ENCODE data around the gene S100A9. TPM values are rescaled to one million over a fixed set of nuclear protein-coding genes. Genes with fewer than 3 reads are reported as not detected.

Gene S100A9
- total and polyA plus RNA-seq, 2 experiments from 2014 or later = 3.2 to 6.4 TPM

DNA sequence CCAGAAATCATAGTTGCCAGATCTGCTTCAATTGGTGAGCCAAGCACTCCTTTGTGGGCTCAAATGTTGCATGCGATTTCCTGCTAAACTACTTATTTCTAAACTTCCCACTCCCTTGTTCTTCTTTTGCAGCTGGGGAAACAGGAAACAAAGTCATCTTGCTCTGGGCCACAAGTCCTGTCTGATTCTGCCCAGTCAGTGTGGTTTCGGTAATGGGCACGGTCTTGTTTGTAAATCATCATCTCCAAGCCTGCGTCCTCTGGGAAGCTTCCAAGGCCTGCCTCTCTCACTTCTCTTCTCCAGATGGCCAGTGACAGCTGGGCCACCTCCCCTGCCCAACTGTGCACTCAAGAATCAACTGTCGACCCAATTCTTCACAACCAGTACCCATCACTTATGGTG, 28.8 kb downstream of the S100A9 start:
- H3K4me2 ChIP-seq = no peak overlapping the region
- no peak overlapping the region for H2AFZ ChIP-seq
- H3K9me2 ChIP-seq (replicated peaks; ENCODE audit: insufficient read depth) = no peaks in the 10 kb centered on the region
- H3K36me3 ChIP-seq (replicated peaks; ENCODE audit: insufficient read depth, low read depth) = no peaks in the 10 kb centered on the region
- H4K20me1 ChIP-seq (ENCODE audit: insufficient read depth, poor library complexity, severe bottlenecking) = no peaks in the 10 kb centered on the region
- H3K27me3 ChIP-seq = no peaks in the 10 kb centered on the region
- DNase-seq (ENCODE audit: low spot score) = no peak
- no peak overlapping the region for H3K27ac ChIP-seq
- no peaks in the 10 kb centered on the region for H3K4me1 ChIP-seq (ENCODE audit: insufficient read depth)
- H3K4me3 ChIP-seq = no peak overlapping the region
- 79% methylated on average over 5 of the region's 5 CpGs for WGBS (ENCODE audit: low lambda C conversion rate, missing lambda C conversion rate)
- no peaks in the 10 kb centered on the region for H3K79me2 ChIP-seq
- TF ChIP-seq EZH2 (IDR thresholded peaks at IDR 0.05; ENCODE audit: borderline replicate concordance) = no peak
- no peak for TF ChIP-seq EZH2phosphoT487 (IDR thresholded peaks at IDR 0.05; ENCODE audit: low read depth, severe bottlenecking, unreplicated experiment)
- TF ChIP-seq, protein P1, sequence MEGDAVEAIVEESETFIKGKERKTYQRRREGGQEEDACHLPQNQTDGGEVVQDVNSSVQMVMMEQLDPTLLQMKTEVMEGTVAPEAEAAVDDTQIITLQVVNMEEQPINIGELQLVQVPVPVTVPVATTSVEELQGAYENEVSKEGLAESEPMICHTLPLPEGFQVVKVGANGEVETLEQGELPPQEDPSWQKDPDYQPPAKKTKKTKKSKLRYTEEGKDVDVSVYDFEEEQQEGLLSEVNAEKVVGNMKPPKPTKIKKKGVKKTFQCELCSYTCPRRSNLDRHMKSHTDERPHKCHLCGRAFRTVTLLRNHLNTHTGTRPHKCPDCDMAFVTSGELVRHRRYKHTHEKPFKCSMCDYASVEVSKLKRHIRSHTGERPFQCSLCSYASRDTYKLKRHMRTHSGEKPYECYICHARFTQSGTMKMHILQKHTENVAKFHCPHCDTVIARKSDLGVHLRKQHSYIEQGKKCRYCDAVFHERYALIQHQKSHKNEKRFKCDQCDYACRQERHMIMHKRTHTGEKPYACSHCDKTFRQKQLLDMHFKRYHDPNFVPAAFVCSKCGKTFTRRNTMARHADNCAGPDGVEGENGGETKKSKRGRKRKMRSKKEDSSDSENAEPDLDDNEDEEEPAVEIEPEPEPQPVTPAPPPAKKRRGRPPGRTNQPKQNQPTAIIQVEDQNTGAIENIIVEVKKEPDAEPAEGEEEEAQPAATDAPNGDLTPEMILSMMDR (IDR thresholded peaks at IDR 0.05; ENCODE audit: poor library complexity) = no peak
- H3K9me3 ChIP-seq (ENCODE audit: low read depth) = peaks cover 7% of the 10 kb centered on the region

DNA sequence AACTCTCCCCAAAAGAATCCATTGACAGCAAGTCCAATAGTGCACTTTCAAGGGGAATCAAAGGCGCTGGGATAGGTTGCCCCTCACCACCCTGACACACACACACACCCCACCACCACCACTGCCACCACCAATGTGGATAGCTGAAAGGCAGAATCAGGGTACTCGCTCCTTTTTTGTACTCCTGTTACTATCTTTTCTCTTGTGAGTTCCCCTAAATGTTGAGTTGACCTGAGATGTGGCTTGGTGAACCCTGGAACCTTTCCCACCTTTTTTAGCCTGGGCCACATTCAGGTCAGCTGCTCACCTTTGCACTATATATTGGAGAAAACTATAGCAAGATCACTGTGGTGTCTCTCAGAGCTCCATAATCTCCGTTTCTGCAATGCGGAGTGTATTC, 29.3 kb downstream of the S100A9 start:
- H3K9me2 ChIP-seq (replicated peaks; ENCODE audit: insufficient read depth) = no peaks in the 10 kb centered on the region
- no peaks in the 10 kb centered on the region for H3K79me2 ChIP-seq
- H3K36me3 ChIP-seq (replicated peaks; ENCODE audit: insufficient read depth, low read depth) = no peaks in the 10 kb centered on the region
- DNase-seq (ENCODE audit: low spot score) = no peak
- TF ChIP-seq, protein P1 (IDR thresholded peaks at IDR 0.05; ENCODE audit: poor library complexity) = no peak
- no peak overlapping the region for H3K27ac ChIP-seq
- H3K4me3 ChIP-seq = no peak overlapping the region
- H2AFZ ChIP-seq = no peak overlapping the region
- H4K20me1 ChIP-seq (ENCODE audit: insufficient read depth, poor library complexity, severe bottlenecking) = no peaks in the 10 kb centered on the region
- no peak overlapping the region for H3K4me2 ChIP-seq
- WGBS (ENCODE audit: low lambda C conversion rate, missing lambda C conversion rate) = 73% methylated on average over 4 of the region's 4 CpGs
- H3K27me3 ChIP-seq = no peaks in the 10 kb centered on the region
- H3K9me3 ChIP-seq (ENCODE audit: low read depth) = peaks cover 3% of the 10 kb centered on the region
- no peaks in the 10 kb centered on the region for H3K4me1 ChIP-seq (ENCODE audit: insufficient read depth)

- WGBS (ENCODE audit: low lambda C conversion rate, missing lambda C conversion rate) = 64% methylated on average over 4 of the region's 4 CpGs
These were observed 30.1 kb downstream of the S100A9 start for GRCh38 chr1:153387785-153388184.

More at GRCh38 chr1:153387785-153388184, 30.1 kb downstream of the S100A9 start:
- H2AFZ ChIP-seq = no peak overlapping the region
- DNase-seq (ENCODE audit: low spot score) = no peak
- H3K4me2 ChIP-seq = no peak overlapping the region
- no peak overlapping the region for H3K4me3 ChIP-seq
- H3K79me2 ChIP-seq = no peaks in the 10 kb centered on the region
- no peak for TF ChIP-seq EZH2phosphoT487 (IDR thresholded peaks at IDR 0.05; ENCODE audit: low read depth, severe bottlenecking, unreplicated experiment)
- TF ChIP-seq, protein P1 (IDR thresholded peaks at IDR 0.05; ENCODE audit: poor library complexity) = no peak
- no peak for TF ChIP-seq EZH2 (IDR thresholded peaks at IDR 0.05; ENCODE audit: borderline replicate concordance)
- H3K9me2 ChIP-seq (replicated peaks; ENCODE audit: insufficient read depth) = no peaks in the 10 kb centered on the region
- no peak overlapping the region for H3K27ac ChIP-seq
- H3K4me1 ChIP-seq (ENCODE audit: insufficient read depth) = no peaks in the 10 kb centered on the region
- H3K9me3 ChIP-seq (ENCODE audit: low read depth) = no peaks in the 10 kb centered on the region
- no peaks in the 10 kb centered on the region for H3K27me3 ChIP-seq
- no peaks in the 10 kb centered on the region for H4K20me1 ChIP-seq (ENCODE audit: insufficient read depth, poor library complexity, severe bottlenecking)
- no peaks in the 10 kb centered on the region for H3K36me3 ChIP-seq (replicated peaks; ENCODE audit: insufficient read depth, low read depth)
